GM11168 (cell line): ENCODE results near the gene RAB8B.
"Not testable (repeated sequence)": the region's sequence is repeated elsewhere in the genome, so short reads cannot be mapped to it uniquely, and the experiment has no call there.

Source experiments
- in situ Hi-C: fragments of 300-500 bp; cut with MboI; formaldehyde crosslinking; loops from one replicate; pipeline ENCODE4 v1.12.0; 2022; ENCODE audit warnings: low sequenced_read_pairs; ENCODE audit not compliant: unreplicated experiment

RAB8B gene

DNA sequence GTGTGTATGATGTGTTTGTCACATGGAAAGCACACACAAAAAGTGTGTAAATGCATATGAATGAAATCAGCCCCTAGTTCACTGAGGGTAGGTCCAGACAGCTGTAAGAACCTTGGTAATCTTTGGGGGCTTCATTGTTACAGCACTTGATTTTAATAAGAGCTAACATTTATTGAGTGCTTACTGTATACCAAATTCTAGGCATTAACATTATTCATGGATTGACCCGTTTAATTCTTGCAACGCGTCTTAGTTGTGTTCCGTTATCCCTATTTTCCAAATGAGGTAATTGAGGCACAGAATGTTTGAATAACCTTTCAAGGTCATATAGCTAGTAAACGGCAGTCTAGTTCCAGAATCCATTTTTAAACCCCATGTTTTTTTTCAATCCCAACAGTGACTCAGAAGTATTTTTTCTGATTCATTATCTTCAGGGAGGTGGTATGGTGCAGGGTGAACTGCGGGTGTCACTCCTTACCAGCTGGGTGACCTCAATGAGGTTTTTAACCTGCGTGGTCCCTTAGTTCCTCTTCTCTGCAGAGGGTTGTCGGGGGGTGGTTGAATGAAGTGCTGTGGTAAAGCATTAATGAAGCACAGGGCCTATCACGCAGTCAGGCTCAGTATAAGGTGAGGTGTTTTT lies 14.2 kb downstream of the RAB8B start:
- in situ Hi-C loops = no loop called here

DNA sequence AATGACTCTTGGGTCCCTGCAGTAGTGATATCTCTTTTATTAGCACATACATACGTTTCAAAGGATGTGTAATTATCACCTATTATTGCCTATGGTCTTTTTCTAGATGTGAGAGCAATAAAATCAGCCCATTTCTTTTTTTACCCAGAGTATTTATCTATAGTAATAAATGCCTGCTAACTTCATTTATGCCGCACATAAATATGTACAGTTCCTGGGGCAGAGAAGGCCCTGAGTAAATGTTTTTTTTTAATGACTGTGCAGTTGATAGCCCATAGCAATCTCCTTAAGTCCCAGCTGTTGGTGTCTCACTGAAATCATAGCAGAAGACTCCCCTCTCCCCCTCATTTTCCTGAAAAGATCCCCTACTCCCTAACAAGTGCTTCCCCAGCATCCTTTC lies 16.7 kb downstream of the RAB8B start:
- in situ Hi-C loops = no loop called here

DNA sequence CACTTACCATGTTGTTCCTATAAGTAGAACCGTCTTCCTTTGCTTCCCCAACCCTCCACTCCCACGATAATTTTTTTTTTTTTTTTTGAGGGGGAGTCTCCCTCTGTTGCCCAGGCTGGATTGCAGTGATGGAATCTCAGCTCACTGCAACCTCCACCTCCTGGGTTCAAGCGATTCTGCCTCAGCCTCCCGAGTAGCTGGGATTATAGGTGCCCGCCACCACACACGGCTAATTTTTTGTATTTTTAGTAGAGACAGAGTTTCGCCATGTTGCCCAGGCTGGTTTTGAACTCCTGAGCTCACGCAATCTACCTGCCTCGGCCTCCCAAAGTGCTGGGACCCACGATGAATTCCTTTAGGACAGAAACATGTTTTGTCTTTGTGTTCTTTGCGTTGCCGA lies 19.4 kb downstream of the RAB8B start:
- in situ Hi-C loops = not testable (repeated sequence)

DNA sequence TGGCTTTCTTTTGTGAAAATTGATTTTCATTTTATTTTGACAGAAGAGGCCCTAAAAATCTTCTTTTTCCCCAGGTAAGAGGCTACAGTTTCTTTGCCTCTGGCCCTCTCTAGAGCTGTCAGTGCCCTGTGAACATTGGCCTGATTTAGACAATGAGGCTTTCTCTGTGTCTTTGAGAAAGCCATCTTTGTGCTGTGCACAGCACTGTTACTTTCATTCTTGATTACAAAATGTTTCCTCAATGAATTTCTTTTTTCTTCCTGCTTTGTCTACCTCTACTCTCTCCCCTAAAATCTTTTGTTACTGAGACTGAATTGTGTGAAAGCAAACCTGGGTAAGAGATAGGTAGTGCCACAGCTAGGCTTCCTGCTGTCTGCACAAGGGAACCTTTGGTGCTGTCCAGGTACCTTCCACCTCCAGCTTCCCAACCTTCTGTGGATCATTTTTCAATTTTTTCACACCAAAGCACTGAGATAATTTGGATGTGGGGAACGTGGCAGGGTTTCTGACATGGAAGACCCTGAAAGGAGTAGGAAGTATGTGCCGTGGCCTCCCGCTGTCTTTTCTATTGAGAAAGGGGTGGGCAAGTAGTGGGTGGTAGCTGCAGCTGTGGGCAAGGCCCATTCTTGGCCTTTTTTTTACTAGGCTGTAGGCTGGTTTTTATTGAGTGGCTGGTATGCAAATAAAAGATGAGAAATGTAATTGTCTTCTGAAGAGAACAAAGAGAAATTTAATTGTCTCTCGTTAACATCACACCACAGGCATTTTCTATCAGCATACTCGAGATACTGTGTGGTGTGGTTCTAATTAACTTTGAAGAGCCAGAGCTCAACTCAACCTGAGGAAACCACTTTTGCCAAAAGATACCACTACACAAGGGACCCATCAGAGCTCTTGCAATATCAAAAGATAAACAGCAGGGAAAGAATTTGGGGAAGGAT lies 21.0 kb downstream of the RAB8B start:
- in situ Hi-C loops = no loop called here

DNA sequence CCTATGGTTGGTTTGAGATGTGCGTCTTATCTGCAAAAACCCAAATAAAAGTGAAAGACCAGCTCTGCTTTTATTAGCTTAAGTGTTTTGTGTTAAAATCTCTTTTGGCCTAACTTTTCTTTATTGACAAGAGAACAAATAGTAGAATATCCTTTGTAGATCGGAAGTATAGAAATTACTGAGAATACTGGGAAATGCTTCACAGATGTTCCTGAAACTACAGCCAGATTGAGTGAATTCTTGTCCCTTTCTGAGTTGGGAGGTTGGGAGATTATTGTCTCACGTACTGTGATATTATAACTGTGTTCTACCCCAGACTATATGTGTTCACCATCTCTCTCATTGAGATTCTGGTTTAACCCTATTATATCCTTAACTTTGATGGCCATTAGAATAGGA lies 21.7 kb downstream of the RAB8B start:
- in situ Hi-C loops = no loop called here

DNA sequence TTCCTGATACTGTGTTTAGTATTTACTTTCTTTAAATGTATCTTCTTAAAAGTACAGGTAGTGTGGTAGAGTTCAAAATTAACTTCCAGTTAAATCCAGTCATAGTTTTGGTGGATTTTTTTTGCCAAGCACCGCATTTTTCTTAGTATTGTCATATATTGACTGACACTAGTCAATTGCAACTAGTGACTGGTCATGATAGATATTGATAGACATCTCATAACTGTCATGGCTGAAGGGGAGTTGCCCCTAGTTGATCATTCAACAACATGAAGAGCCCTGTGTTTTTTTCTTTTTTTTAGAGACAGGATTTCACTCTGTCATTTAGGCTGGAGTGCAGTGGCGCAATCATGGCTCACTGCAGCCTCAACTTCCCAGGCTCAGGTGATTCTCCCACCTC lies 22.1 kb downstream of the RAB8B start:
- in situ Hi-C loops = no loop called here

DNA sequence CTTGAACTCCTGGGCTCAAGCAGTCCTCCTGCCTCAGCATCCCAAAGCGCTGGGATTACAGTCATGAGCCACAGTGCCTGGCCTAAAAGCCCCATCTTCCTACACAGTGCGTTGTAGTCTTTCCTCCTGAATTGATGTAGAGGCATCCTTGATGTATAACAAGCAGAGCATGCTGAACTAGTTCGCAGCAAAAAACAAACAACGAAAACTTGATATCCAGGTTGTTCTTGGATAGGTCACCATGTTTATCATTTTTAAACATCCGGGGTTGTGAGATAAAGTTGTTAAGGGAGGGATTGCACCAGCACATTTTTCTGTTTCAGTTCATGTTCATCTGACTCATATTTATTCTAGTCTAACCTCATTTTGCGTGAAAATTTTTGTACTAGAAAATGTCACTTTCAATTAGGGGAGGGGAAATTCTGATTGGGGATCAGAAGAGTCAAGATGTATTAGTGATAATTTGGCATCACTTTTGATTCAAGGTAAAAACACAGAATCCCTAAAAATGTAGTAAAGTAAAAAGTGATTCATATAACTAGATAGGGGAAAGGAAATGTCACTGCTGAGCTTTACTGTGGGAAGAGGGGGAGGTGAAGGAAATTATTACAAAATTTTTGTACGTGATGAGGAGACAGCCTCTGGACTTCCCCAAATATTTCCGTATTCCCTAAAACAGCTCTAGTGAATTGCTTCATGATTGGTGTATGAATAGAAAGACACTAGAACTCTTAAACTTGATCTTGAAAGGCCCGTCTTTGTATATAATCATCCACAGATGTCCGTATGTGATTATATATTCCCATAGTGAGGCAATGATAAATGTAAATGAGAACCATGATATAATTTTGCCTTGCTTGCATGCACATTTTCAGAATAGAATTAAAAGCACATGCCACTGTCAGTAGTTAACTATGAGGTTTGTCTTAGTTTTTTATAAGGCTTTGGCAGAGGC lies 22.9 kb downstream of the RAB8B start:
- in situ Hi-C loops = no loop called here

DNA sequence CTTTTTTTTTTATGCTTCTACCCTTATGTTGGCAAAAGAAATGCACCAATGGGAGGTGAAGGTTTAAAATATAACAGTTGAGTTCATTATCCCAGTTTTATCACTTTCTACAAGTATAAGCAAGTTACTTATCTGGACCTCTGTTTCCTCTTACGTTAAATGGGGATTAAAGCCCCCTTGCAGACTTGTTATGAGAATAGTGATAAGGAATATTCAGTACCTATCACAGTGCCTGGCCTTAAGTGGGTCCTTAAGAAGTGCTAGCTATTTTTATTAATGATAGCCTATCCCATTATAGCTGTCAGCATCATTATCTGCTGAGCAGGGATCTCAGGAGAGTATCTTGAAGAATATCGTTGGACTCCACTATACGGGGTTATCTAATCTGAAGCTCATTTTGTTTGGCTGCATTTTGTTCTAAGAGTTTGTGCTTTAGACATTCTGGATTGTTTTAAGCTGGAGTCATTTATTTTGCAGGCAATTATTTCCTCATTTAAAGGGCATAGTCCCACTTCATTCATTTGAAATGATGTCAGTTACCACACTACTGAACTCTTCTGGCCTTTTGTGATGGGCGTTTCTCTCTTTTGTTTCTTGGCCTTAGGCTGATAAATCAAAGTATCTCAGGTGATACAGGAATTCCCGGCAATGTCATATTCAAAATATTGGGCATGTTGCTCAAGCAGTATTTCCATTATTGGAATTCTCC lies 28.8 kb downstream of the RAB8B start:
- in situ Hi-C loops = no loop called here

DNA sequence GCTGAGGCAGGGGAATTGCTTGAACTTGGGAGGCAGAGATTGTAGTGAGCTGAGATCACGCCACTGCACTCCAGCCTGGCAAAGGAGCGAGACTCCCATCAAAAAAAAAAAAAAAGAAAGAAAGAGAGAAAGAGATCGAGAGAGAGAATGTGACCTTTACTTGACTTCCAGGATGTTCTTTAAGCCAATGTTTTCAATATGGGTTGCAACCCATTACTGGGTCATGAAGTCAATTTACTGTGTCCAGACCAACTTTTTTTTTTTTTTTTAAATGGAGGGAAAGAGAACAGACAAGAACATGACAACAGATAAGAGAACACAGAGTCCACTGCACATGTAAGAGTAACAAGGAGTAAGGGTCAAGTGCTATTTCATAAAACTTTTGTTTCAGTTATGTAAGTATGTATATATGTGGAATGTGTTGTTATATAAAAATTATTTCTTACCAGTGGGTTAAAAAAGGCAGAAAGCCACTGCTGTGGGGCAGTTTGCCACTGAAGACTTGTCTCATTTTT lies 29.8 kb downstream of the RAB8B start:
- in situ Hi-C loops = no loop called here

DNA sequence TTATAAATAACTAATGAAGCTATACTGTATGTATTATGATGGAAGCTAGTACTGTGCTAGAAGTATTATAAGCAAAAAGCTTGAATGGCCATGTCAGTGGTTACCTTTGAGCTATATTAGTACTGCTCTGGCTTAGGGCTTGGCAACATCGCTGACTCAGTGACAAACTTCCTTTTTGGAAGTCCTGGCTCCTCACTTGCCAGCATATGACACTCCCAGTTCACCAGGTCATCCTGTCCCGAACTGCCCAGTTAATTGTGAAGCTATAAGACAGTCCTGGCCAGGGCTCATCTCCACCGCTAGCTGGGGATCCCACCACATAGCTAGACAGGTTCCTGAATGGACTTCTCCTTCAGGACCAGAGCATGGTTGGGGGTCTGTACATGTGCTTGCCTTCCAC lies 31.9 kb downstream of the RAB8B start:
- in situ Hi-C loops = no loop called here

DNA sequence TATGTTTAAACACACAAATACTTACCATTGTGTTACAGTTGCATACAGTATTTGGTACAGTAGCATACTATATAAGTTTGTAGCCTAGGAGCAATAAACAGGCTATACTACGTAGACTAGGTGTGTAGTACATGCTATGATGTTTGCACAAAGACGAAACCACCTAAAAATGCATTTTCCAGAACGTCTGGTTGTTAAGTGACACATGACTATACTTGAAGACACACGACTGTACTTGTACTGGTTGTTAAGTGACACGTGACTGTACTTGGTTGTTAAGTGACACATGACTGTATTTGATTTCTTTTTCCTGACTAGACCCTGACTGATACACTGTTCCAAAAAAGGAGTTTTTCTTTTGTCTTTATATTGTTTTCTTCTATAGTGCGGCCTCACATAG lies 34.1 kb downstream of the RAB8B start:
- in situ Hi-C loops = no loop called here

DNA sequence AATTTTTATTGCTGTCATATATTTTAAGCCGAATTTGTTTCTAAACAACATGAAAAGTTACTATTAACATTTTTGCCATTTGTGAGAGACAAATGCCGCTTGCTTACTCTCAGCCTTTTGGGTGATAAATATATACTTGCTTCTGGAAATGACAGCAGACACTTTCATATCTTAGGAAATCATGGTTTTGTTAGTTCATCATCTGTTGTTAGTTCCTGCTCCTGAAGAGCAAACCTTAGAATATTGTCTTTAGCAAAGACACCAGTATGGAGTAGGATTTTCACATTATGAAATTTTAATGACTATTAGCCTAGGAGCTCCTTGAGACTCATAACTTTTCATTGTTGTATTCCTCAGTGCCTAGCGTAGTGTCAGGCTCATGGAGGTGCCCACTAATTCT lies 36.0 kb downstream of the RAB8B start:
- in situ Hi-C loops = no loop called here

DNA sequence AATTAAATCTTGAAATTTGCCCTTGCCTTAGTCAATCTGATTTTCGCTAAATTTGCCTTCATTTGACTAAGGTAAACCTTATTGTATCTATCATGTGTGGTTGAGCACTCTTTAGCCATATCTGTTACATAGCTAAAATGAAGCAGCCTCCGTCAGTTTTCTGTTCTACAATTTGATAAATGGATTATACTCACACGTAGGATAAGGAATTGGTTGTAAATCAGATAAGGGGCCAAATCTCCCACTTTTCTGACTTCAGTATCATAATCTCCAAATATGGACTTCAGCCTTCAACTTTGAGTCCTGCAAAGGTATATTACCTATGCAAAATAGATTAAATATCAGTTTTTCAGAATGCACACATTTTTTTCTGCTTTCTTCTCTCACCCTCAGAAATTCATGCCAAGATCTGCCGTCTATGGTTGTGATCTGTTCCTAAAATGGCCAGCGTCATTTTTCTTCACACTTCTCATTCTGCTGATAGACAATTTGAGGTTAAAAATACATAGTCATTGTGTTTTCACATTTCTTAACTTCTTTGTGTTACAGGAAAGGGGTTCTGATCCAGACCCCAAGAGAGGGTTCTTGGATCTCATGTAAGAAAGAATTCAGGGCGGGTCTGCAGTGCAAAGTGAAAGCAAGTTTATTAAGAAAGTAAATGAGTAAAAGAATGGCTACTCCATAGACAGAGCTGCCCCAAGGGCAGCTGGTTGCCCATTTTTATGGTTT lies 36.9 kb downstream of the RAB8B start:
- in situ Hi-C loops = no loop called here

DNA sequence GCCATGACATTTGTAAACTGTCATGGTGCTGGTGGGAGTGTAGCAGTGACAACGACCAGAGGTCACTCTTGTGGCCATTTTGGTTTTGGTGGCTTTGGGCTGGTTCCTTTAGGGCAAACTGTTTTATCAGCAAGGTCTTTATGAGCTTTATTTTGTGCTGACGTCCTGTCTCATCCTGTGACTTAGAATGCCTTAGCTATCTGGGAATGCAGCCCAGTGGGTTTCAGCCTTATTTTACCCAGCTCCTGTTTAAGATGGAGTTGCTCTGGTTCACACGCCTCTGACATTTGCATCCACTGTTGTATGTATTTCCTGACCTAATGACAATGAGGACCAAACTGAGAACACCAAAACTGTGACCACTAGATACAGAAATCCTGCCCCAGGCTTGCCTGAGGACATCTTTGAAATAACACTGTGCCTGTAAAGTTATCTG lies 37.6 kb downstream of the RAB8B start:
- in situ Hi-C loops = no loop called here

DNA sequence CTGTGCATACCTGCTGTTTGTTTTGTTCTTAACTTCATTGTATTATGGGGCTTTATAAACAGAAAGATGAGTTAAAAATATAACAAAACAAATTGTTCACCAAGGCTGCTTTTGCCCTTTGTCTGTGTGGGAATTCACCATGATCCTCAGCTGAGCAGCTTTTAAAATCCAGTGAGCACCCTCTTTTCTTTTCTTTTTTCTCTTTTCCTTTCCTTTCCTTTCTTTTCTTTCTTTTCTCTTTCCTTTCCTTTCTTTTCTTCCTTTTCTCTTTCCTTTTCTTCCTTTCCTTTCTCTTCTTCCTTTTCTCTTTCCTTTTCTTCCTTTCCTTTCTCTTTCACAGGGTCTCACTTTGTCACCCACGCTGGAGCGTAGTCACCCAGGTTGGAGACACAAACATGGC lies 38.3 kb downstream of the RAB8B start:
- in situ Hi-C loops = no loop called here

DNA sequence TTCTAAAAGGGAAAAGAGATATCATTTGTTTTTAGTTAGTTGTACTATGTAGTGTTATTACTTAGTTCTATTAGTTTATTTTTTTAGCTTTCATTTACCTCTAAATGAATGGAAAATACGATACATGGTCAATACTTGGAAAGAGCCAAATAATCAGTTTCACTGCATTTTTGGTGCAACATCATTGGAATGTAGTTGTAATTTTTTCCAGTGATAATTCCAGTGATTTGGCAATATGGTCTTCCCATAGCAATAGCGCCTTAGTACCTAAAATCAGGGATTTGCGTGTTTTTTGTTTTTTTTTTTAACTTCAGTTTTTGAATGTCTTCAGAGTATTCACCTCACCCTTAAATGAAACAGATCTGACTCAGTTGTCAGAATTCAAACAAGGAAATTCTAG lies 41.8 kb downstream of the RAB8B start:
- in situ Hi-C loops = no loop called here

DNA sequence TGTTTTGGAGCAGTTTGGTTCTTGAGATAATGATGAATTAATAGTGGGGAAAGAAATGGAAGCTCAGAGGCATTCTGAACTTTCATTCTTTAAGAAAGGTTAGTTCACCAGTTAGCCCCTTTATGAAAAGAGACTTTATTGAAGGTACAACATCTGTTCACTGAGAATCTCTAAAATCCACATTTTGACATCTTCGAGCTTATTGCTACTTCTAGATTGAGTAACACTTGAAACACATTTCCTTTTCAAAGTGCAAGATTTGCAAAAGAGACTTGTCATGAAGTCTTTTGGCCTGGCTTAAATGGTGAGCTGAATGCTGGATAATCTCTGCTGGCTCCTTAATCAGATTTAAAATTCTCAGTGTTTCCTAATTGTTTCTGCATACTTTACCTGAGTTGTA lies 42.3 kb downstream of the RAB8B start:
- in situ Hi-C loops = no loop called here

DNA sequence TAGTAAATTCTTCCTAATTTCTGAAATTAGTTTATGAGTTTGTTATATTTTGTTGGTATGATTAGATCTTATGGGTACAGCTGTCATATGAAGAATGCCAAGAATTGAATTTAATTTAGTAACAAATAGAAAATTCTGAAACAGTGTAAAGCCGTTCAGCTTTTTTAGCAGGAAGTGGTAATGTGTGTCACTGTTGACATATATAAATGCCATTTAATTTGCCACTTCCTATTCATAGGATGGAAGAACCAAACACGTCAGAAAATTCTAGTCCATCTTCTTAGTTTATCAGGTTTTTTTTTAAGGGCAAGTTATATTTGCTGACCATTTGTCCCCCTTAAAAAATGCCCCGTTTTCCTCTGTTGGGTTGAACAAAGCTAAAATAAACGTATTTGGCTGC lies 43.0 kb downstream of the RAB8B start:
- in situ Hi-C loops = no loop called here

DNA sequence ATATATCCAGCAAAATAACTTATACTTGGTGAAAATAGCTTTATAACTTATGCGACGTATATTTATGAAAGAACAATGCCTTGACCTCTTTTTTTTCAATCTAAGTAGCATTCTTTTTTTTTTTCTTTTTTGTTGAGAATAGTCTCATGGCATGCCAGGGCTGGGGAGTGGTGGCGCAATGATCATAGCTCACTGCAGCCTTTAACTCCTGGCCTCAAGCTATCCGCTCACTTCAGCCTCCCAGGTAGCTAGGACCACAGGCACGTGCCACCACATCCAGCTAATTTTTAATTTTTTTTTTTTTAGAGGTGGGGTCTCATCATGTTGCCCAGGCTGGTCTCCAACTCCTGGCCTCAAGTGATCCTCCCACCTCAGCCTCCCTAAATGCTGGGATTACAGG lies 43.5 kb downstream of the RAB8B start:
- in situ Hi-C loops = no loop called here
